K562 (cell line): Measurements from ENCODE around the gene MCM7. TPM values are rescaled to one million over a fixed set of nuclear protein-coding genes. Genes with fewer than 3 reads are reported as not detected.
A peak's percentile ranks its signal among the peaks of the same experiment; 100 is the strongest.

Experiments
- ATAC-seq: fragments of 200-7000 bp; cut with Tn5 transposase; 3 replicates; pipeline ENCODE4 v1.9.1; 2020; ENCODE audit warnings: moderate library complexity
- BruUV-seq: library from RNA; stranded (reverse); fragments of 400-500 nt; replicated peaks from 2 replicates; lab custom pipeline; 2021; lab: Mats Ljungman, UMichigan
- CTCF ChIA-PET: fragments of 300-600 bp; formaldehyde crosslinking; extraction: SDS; loops from one replicate; lab custom pipeline; 2021; ENCODE audit warnings: low intra/inter-chr PET ratio; lab: Yijun Ruan, JAX
- POLR2A ChIA-PET: fragments of 300-600, 350-650 bp; sonication (Branson Sonifier 250); formaldehyde crosslinking; extraction: SDS; loops from one replicate; lab custom pipeline; 2021; ENCODE audit warnings: antibody characterized with exemption, inconsistent platforms; lab: Yijun Ruan, JAX
- DNase-seq, 4 experiments: peaks; one replicate each; pipeline versions ENCODE4 v3.0.0 to v3.0.0-alpha.2; 2011 to 2018; ENCODE audit warnings: low spot score in 3 of 4, mixed read lengths in 3 of 4; ENCODE audit errors: extremely low read depth in 1 of 4
- FAIRE-seq: peaks from 2 replicates; lab custom pipeline; 2011; peaks lifted over from hg19 to GRCh38; lab: Jason Lieb, UNC
- H2AFZ ChIP-seq: 2 replicates; pipeline ENCODE4 v1.6.0; 2011; ENCODE audit warnings: low read depth, low read length, control low read depth, inconsistent platforms
- H3K27ac ChIP-seq: fragments of 200-600 bp; 3 replicates; pipeline ENCODE4 v1.8.0; 2011; ENCODE audit warnings: low read depth, mild to moderate bottlenecking, control low read depth, inconsistent platforms, low read length, moderate library complexity, mixed read lengths; ENCODE audit errors: extremely low read depth
- H3K27me3 ChIP-seq, 2 experiments: fragments of 300-600 bp in 1 of 2; 2 replicates in 1 of 2; 3 replicates in 1 of 2; pipeline versions ENCODE4 v1.6.0 to v1.8.0; 2011; ENCODE audit warnings: inconsistent platforms in 2 of 2, low read length in 2 of 2, mild to moderate bottlenecking in 1 of 2, mixed read lengths in 1 of 2, moderate library complexity in 1 of 2; ENCODE audit not compliant: control insufficient read depth in 2 of 2, insufficient read depth in 2 of 2
- H3K36me3 ChIP-seq: fragments of 300-600 bp; 3 replicates; pipeline ENCODE4 v1.8.0; 2011; ENCODE audit warnings: mild to moderate bottlenecking, low read length, inconsistent platforms; ENCODE audit not compliant: control insufficient read depth, insufficient read depth
- H3K4me1 ChIP-seq, 2 experiments: fragments of 200-600 bp in 1 of 2; replicated peaks in 1 of 2; 2 replicates in 1 of 2; 3 replicates in 1 of 2; pipeline versions ENCODE4 v1.5.1 to v1.8.0; 2011; ENCODE audit warnings: inconsistent platforms in 2 of 2, low read length in 2 of 2, mild to moderate bottlenecking in 1 of 2, mixed read lengths in 1 of 2, moderate library complexity in 1 of 2; ENCODE audit not compliant: control insufficient read depth in 2 of 2, insufficient read depth in 2 of 2
- H3K4me2 ChIP-seq: 2 replicates; pipeline ENCODE4 v1.6.1; 2011; ENCODE audit warnings: low read length, control low read depth, inconsistent platforms, mixed read lengths; ENCODE audit not compliant: insufficient read depth
- H3K4me3 ChIP-seq: fragments of 200-600 bp; sonication (generic), shearing (Covaris generic); 2 replicates; pipeline ENCODE4 v1.5.1; 2016; ENCODE audit warnings: control low read depth, inconsistent platforms
- H3K79me2 ChIP-seq: fragments of 200-600 bp; 3 replicates; pipeline ENCODE4 v1.8.0; 2011; ENCODE audit warnings: low read length, inconsistent platforms; ENCODE audit not compliant: control insufficient read depth, insufficient read depth
- H3K9ac ChIP-seq, 2 experiments: 2 replicates each; pipeline versions ENCODE4 v1.6.0 to v1.6.1; 2011; ENCODE audit warnings: low read depth in 2 of 2, low read length in 2 of 2, control low read depth in 1 of 2, inconsistent platforms in 1 of 2, mild to moderate bottlenecking in 1 of 2, mixed read lengths in 1 of 2; ENCODE audit not compliant: insufficient read depth in 1 of 2
- H3K9me1 ChIP-seq: one replicate; pipeline ENCODE4 v1.6.0; 2011; ENCODE audit warnings: inconsistent platforms, mild to moderate bottlenecking, low read length, moderate library complexity; ENCODE audit not compliant: control insufficient read depth, insufficient read depth
- H3K9me3 ChIP-seq: replicated peaks from 2 replicates; pipeline ENCODE4 v1.5.1; 2011; ENCODE audit warnings: low read depth, low read length, inconsistent platforms; ENCODE audit not compliant: control insufficient read depth, insufficient read depth
- H4K20me1 ChIP-seq: replicated peaks from 2 replicates; pipeline ENCODE4 v1.6.1; 2011; ENCODE audit warnings: low read length, inconsistent platforms, mixed read lengths; ENCODE audit not compliant: control insufficient read depth, insufficient read depth
- CBFA2T2 ChIP-seq: fragments of 450-650 bp; conservative IDR thresholded peaks from 2 replicates; pipeline ENCODE4 v1.6.1; 2017; ENCODE audit warnings: mild to moderate bottlenecking
- EWSR1 ChIP-seq: fragments of 450-650 bp; IDR thresholded peaks from 2 replicates; pipeline ENCODE4 v1.6.1; 2018; ENCODE audit warnings: borderline replicate concordance, mild to moderate bottlenecking, low read depth, moderate library complexity; ENCODE audit not compliant: partially characterized antibody
- NFIC ChIP-seq: fragments of 450-650 bp; IDR thresholded peaks from 2 replicates; pipeline ENCODE4 v1.6.1; 2017; ENCODE audit warnings: mild to moderate bottlenecking, inconsistent platforms
- NFXL1 ChIP-seq: fragments of 450-650 bp; formaldehyde crosslinking; IDR thresholded peaks from 2 replicates; pipeline ENCODE4 v1.4.0; 2021; ENCODE audit warnings: mild to moderate bottlenecking
- PML ChIP-seq: IDR thresholded peaks from 2 replicates; pipeline ENCODE4 v1.6.1; 2012; ENCODE audit warnings: low read length, inconsistent platforms
- POLR2A ChIP-seq: fragments of 450-650 bp; conservative IDR thresholded peaks from 2 replicates; pipeline ENCODE4 v1.6.1; 2016
- POLR2AphosphoS5 ChIP-seq: IDR thresholded peaks from 2 replicates; pipeline ENCODE4 v1.6.1; 2011; ENCODE audit warnings: mild to moderate bottlenecking, low read depth, low read length, moderate library complexity; ENCODE audit not compliant: control insufficient read depth, insufficient read depth
- POLR2G ChIP-seq: fragments of 200-400 bp; formaldehyde crosslinking; IDR thresholded peaks from 2 replicates; pipeline ENCODE4 v1.6.1; 2017; ENCODE audit warnings: low read depth, mild to moderate bottlenecking, antibody characterized with exemption, low read length, moderate library complexity
- RFX7 ChIP-seq: fragments of 250-450 bp; sonication (Bioruptor Pico); IDR thresholded peaks from 2 replicates; pipeline ENCODE4 v1.5.1; 2021; ENCODE audit warnings: mild to moderate bottlenecking
- SAFB ChIP-seq: fragments of 200-400 bp; formaldehyde crosslinking; IDR thresholded peaks from 2 replicates; pipeline ENCODE4 v1.6.1; 2017; ENCODE audit warnings: low read depth, low read length, borderline replicate concordance
- SUPT5H ChIP-seq: fragments of 450-650 bp; IDR thresholded peaks from 2 replicates; pipeline ENCODE4 v1.6.1; 2016
- ZBED1 ChIP-seq: IDR thresholded peaks from 2 replicates; pipeline ENCODE4 v1.6.1; 2014
- ZBTB11 ChIP-seq, 3 experiments: fragments of 200-800 bp in 1 of 3; fragments of 250-450 bp in 1 of 3; fragments of 450-650 bp in 1 of 3; sonication (Bioruptor Pico) in 1 of 3; sonication (Bioruptor generic) in 1 of 3; formaldehyde crosslinking in 1 of 3; IDR thresholded peaks; 2 replicates each; pipeline versions ENCODE4 v1.6.1 to v1.8.0; 2016 to 2022; ENCODE audit warnings: mild to moderate bottlenecking in 2 of 3, missing genetic modification characterization in 2 of 3, missing compliant biosample characterization in 1 of 3, moderate library complexity in 1 of 3
- ZBTB26 ChIP-seq: fragments of 450-650 bp; formaldehyde crosslinking; IDR thresholded peaks from 2 replicates; pipeline ENCODE4 v1.4.0; 2022; ENCODE audit warnings: missing genetic modification characterization
- ZNF224 ChIP-seq: sonication (generic); formaldehyde crosslinking; IDR thresholded peaks from 2 replicates; pipeline ENCODE4 v1.8.0; 2022; ENCODE audit warnings: mild to moderate bottlenecking, missing genetic modification reagents
- WGBS: fragments of 100-300 bp; shearing (Covaris generic); methylation state at CpG from one replicate; pipeline ENCODE4 v1.1.6; 2016; ENCODE audit warnings: low coverage, mixed read lengths; ENCODE audit not compliant: insufficient coverage; ENCODE audit errors: missing lambda C conversion rate; 5-methylcytosine and 5-hydroxymethylcytosine counted together
- in situ Hi-C: fragments of 300-500 bp; cut with MboI; formaldehyde crosslinking; loops from 4 replicates; pipeline ENCODE4 v1.15.0; 2018; ENCODE audit warnings: inconsistent platforms, mixed read lengths
- intact Hi-C: fragments of 100-400 bp; cut with micrococcal nuclease; formaldehyde crosslinking; loops from 2 replicates; pipeline ENCODE4 v1.14.2; 2022
- polyA plus RNA-seq, 8 experiments: library from polyadenylated mRNA; depleted of rRNA in 4 of 8; stranded (reverse) in 5 of 8; unstranded in 3 of 8; fragments of >200 nt; fragmentation: Nextera tagmentation in 2 of 8; fragmentation: Illumina TruSeq in 1 of 8; extraction: Ambion mirVana in 2 of 8; extraction: Trizol in 1 of 8; gene quantifications; 2 replicates each; pipeline versions ENCODE4 v1.2.1 to v1.2.3, GENCODE V29; 2011 to 2014; ENCODE audit warnings: inconsistent platforms in 1 of 8, missing spikeins in 1 of 8
- total RNA-seq, 7 experiments: library from RNA; depleted of rRNA in 6 of 7; stranded (reverse); fragments of >200 nt in 6 of 7; fragmentation: Illumina TruSeq in 2 of 7; extraction: Trizol in 2 of 7; gene quantifications; 2 replicates each; pipeline versions ENCODE4 v1.2.1 to v1.2.3, GENCODE V29; 2011 to 2021; ENCODE audit warnings: low replicate concordance in 1 of 7

Gene MCM7
- total and polyA plus RNA-seq, 9 of the 15 experiments (the other 6 are each of a cell fraction or from before 2014, with no cell fraction given) = 329 to 856 (median 437) TPM

- TF ChIP-seq ZBTB11 (CRISPR knock-in tag; IDR thresholded peaks at IDR 0.05) (no peak), ZBED1 (no peak), ZNF224 (CRISPR knock-in tag) (no peak), EWSR1 (no peak), RFX7 (CRISPR knock-in tag) (no peak), NFXL1 (CRISPR knock-in tag) (no peak), POLR2G (peak; percentile 71)
Measured at GRCh38 chr7:100093498-100093897, 7.7 kb downstream of the MCM7 start (continued).

GRCh38 chr7:100093054-100093453 is 8.1 kb downstream of the MCM7 start:
- Histone ChIP-seq H3K9me1 (no peaks in the 10 kb centered on the region), H3K4me1 (peaks cover 14 to 26% of the 10 kb centered on the region in 2 experiments), H3K36me3 (peaks cover 83% of the 10 kb centered on the region), H4K20me1 (peaks cover 36% of the 10 kb centered on the region), H3K9me3 (no peaks in the 10 kb centered on the region), H2AFZ (no peak overlapping the region), H3K79me2 (peaks cover 38% of the 10 kb centered on the region), H3K4me2 (no peak overlapping the region), H3K9ac (peak overlapping the region in 1 of 2 experiments; percentile 61; a peak in 2 of 4 replicates), H3K4me3 (no peak overlapping the region), H3K27me3 (no peaks in the 10 kb centered on the region), H3K27ac (no peak overlapping the region; the same call in 2 of the 3 replicates)
- 0 out of 2 replicates have a peak, but pooled peaks have one; percentile 14 for TF ChIP-seq SUPT5H
- no peak for TF ChIP-seq ZBTB26 (CRISPR knock-in tag)
- TF ChIP-seq POLR2A = peak; percentile 37
- no peak for TF ChIP-seq SAFB
- no peak for TF ChIP-seq CBFA2T2
- peak; percentile 69; the same call in 1 of the 2 replicates for TF ChIP-seq POLR2AphosphoS5
- TF ChIP-seq NFIC = 0 out of 2 replicates have a peak, but pooled peaks have one; percentile 7
- TF ChIP-seq PML = 0 out of 2 replicates have a peak, but pooled peaks have one; percentile 16
- FAIRE-seq (no peak), ATAC-seq (peak; percentile 0; the same call in 1 of the 3 replicates), DNase-seq (no peak)
- intact Hi-C loops = no loop called here
- ChIA-PET CTCF (no interaction called here), POLR2A (interaction anchor here (0.8 to 7.9 kb wide), 5 partner anchors 8 to 533 kb away, joined by 4 to 115 read pairs (median 10); partner anchors contain the start of genes AP4M1 and MCM7)
- 82% methylated on average over 8 of the region's 8 CpGs for WGBS
- TSS peak; percentile 52 for BruUV-seq
- in situ Hi-C loops = no loop called here
